ENCODE data around the gene PTH1R. TPM values are rescaled to one million over a fixed set of nuclear protein-coding genes. Genes with fewer than 3 reads are reported as not detected.
"Not testable (repeated sequence)": the region's sequence is repeated elsewhere in the genome, so short reads cannot be mapped to it uniquely, and the experiment has no call there.

The PTH1R gene
- total RNA-seq, 1 donor = not detected

DNA sequence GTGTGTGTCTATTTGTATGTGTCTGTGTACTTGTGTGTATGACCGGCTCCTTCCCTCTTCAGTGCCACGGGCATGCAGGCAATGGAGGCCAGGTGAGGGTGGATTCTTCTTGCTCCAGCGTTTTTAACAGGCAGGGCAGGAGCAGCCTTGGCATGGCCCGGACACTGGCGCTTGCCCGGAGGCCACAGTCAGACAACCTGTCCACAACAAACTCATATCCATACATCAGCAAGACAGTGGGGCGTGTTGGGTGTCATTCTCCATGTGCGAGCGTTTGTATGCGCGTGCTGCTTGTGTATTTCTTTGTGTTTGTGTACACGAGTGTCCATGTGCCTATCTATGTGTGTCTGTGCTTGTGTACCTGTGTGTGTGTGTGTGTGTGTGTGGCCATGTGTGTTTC lies 29.8 kb downstream of the PTH1R start:
- no peak for DNase-seq (ENCODE audit: low read depth)
- TF ChIP-seq, protein P1, sequence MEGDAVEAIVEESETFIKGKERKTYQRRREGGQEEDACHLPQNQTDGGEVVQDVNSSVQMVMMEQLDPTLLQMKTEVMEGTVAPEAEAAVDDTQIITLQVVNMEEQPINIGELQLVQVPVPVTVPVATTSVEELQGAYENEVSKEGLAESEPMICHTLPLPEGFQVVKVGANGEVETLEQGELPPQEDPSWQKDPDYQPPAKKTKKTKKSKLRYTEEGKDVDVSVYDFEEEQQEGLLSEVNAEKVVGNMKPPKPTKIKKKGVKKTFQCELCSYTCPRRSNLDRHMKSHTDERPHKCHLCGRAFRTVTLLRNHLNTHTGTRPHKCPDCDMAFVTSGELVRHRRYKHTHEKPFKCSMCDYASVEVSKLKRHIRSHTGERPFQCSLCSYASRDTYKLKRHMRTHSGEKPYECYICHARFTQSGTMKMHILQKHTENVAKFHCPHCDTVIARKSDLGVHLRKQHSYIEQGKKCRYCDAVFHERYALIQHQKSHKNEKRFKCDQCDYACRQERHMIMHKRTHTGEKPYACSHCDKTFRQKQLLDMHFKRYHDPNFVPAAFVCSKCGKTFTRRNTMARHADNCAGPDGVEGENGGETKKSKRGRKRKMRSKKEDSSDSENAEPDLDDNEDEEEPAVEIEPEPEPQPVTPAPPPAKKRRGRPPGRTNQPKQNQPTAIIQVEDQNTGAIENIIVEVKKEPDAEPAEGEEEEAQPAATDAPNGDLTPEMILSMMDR (IDR thresholded peaks at IDR 0.05; ENCODE audit: insufficient read depth, low read length) = no peak
- H3K4me3 ChIP-seq (ENCODE audit: low read depth, low read length) = no peak overlapping the region

DNA sequence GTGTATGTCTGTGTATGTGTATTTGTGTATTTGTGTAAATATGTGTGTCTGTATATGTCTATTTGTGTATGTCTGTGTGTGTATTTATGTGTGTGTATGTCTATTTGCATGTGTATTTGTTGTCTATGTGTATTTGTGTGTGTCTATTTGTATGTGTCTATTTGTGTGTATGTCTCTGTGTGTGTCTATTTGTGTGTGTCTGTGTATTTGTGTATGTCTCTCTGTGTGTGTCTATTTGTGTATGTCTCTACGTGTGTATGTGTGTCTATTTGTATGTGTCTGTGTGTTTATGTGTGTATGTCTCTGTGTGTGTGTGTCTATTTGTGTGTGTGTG lies 30.4 kb downstream of the PTH1R start:
- no peak for DNase-seq (ENCODE audit: low read depth)
- TF ChIP-seq, protein P1 (IDR thresholded peaks at IDR 0.05; ENCODE audit: insufficient read depth, low read length) = no peak
- H3K4me3 ChIP-seq (ENCODE audit: low read depth, low read length) = no peak overlapping the region

DNA sequence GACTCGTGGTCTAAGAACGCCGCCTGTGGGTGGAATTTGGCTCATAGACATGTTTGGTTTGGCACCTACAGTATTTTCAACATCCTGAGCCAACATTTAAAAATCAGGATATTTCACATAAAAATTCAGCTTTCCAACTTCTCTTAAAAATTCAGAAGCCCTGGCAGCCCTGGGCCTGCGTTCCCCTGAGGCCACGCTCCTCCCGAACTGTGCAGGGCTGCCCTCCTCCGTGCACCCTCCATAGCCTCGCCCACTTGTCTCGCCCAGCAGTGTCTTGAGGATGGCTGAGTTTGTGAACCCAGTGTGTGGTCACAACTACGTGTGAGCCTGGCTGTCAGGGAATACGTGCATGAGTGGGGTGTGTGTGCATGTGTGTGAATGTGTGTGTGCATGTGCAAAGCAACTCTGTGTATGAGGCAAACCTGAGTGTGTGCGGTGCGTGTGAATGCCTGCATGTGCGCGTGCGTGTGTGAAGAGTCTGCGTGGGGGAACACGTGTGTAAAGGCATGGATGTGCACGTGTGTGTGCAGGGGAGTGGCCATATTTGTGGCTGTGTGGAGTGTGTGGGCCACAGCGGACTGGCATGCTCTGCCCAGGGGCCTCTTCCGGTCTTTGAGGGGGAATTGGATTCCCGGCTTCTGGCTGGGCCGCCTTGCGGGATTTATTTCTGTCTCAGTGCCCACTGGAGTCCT lies 30.9 kb downstream of the PTH1R start:
- no peak overlapping the region for H3K4me3 ChIP-seq (ENCODE audit: low read depth, low read length)
- TF ChIP-seq, protein P1 (IDR thresholded peaks at IDR 0.05; ENCODE audit: insufficient read depth, low read length) = peak; percentile 28
- DNase-seq (ENCODE audit: low read depth) = peak; percentile 91

DNA sequence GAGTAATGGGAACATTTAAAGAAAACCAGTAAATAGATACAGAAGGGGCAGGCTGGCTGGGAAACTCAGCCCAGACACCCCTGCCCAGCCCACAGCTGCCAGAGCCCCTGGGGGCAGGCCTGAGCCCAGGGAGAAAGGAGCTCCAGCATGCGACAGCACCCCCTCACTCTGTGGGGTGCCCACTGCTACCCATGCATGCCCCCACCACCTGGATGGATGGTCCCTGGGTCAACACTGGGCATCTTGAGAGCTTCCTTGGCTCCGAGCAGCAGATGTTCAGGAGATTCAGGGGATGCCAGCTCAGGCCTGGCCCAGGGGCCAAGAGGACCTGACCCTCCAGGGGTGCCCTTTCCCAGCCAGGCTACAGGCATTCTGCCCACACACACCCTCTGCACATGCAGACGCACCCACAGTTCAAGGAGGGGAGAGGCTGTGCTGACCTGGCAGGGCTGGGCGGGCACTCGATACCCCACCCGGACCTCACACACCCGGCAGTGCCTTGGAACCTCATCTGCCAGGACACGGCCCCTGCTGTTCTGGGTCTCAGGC lies 31.5 kb downstream of the PTH1R start:
- TF ChIP-seq, protein P1 (IDR thresholded peaks at IDR 0.05; ENCODE audit: insufficient read depth, low read length) = no peak
- no peak for DNase-seq (ENCODE audit: low read depth)
- H3K4me3 ChIP-seq (ENCODE audit: low read depth, low read length) = no peak overlapping the region

DNA sequence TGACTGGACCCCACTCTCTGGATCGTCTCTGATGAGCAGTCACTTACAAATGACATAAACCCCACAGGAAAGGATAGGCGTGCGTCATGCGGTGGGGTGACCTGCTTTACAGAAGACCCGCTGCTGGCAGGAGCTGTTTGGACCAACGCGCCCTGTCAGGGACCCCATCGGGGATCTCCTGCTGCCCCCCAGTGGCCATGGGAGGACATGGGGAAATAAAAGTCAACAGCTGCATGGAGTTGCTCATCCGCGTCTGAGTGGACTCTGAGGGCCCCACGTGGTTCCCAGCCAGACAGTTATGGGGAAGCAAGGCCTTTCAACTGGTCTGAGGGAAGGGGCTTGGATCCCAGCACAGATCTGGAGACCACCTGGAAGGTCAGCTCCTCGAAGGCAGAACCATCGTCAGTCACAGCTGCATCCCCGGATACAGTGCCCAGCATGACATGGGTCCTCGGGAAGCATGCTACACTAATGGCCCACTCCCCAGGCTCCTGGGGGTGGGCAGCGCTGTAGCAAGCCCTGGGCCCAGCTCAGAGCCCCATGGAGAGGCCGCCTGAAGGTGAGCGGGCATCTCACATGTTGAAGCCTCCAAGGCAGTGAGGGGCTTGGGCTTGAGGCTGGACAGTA lies 32.1 kb downstream of the PTH1R start:
- TF ChIP-seq, protein P1 (IDR thresholded peaks at IDR 0.05; ENCODE audit: insufficient read depth, low read length) = peak; percentile 90
- no peak overlapping the region for H3K4me3 ChIP-seq (ENCODE audit: low read depth, low read length)
- DNase-seq (ENCODE audit: low read depth) = peak; percentile 78

DNA sequence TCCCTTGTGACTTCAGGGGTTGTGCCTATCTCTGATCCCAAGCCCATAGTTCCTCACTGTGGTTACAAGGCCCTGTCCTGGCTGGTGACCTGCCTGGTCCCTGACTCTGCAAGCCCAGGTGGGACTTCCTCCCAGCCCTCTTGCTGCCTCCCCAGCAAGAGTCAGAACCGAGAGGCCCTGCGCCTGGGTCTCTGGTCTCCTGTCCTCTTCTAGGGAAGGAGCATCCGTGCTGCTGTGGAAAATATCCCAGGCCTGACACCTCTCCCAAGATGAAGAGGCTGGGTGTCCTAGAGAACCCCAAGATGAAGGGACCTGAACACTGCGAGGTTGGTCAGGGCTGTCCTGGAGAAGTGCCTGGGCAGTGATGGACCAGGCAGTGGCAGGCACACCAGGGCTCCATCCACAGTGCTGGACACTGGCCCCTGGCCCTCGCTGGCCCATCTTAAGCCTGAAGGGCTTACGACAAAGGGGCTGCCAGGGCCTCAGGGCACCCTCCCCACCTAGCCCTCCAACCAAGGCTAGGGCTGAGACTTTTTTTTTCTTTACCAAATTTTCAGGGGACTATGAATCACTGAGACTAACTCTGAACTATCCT lies 32.7 kb downstream of the PTH1R start:
- no peak for DNase-seq (ENCODE audit: low read depth)
- TF ChIP-seq, protein P1 (IDR thresholded peaks at IDR 0.05; ENCODE audit: insufficient read depth, low read length) = no peak
- H3K4me3 ChIP-seq (ENCODE audit: low read depth, low read length) = no peak overlapping the region

DNA sequence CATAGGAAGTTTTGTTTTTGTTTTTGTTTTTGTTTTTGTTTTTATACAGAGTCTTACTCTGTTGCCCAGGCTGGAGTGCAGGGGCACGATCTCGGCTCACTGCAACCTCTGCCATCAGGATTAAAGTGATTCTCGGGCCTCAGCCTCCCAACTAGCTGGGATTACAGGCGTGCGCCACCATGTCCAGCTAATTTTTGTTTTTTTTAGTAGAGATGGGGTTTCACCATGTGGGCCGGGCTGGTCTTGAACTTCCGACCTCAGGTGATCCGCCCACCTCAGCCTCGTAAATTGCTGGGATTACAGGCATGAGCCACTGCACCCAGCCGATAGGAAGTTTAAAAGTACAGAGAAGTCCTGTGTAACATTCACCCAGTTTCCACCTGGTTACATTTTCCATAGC lies 33.4 kb downstream of the PTH1R start:
- H3K4me3 ChIP-seq (ENCODE audit: low read depth, low read length); DNase-seq (ENCODE audit: low read depth): not testable (repeated sequence)
